Measurements from ENCODE around the gene PDSS2. TPM values are rescaled to one million over a fixed set of nuclear protein-coding genes. Genes with fewer than 3 reads are reported as not detected.

PDSS2 gene
- polyA plus RNA-seq, 4 donors: 6.5 to 14.8 (median 11.6) TPM

DNA sequence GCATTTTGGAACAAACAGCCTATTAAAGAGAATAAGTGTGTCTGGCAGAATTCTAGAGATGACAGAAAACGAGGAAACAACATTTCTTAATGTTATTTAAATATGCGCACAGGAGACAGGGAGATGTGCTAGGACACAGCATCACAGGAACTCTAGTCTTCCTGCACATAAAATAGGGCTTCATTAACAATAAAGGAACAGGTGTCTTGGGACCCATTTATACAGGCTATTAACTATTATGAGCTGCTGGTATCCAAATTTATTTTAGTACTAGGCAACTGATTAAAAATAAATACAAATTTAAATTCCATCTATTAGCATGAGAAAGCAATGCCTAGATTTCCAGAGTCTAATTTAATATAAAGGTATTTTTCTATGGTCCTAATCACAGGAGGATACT lies 102.3 kb downstream of the PDSS2 start:
- H3K27me3 ChIP-seq (ENCODE audit: control insufficient read depth in 3 of 3, insufficient read depth in 3 of 3, low read length in 3 of 3): no peaks in the 10 kb centered on the region
- H3K4me1 ChIP-seq (ENCODE audit: control insufficient read depth in 3 of 3, insufficient read depth in 2 of 3, low read depth in 1 of 3, low read length in 2 of 3): no peaks in the 10 kb centered on the region
- H3K9me3 ChIP-seq (ENCODE audit: control insufficient read depth in 2 of 2, insufficient read depth in 1 of 2, low read depth in 1 of 2, low read length in 1 of 2): peaks cover 0 to 3% of the 10 kb centered on the region in 2 donors
- 93 to 96% (median 94%) methylated on average over 2 of the region's 2 CpGs for WGBS, 3 donors
- H3K36me3 ChIP-seq (ENCODE audit: control insufficient read depth in 3 of 3, insufficient read depth in 2 of 3, low read depth in 1 of 3, low read length in 3 of 3): peaks cover 0 to 2% (median 0%) of the 10 kb centered on the region in 3 donors
- H3K27ac ChIP-seq (ENCODE audit: low read depth in 1 of 3, low read length in 2 of 3): no peak overlapping the region
- H3K4me3 ChIP-seq (ENCODE audit: low read depth in 1 of 3, low read length in 3 of 3): no peak overlapping the region
- DNase-seq: no peak
- no peak for FAIRE-seq

DNA sequence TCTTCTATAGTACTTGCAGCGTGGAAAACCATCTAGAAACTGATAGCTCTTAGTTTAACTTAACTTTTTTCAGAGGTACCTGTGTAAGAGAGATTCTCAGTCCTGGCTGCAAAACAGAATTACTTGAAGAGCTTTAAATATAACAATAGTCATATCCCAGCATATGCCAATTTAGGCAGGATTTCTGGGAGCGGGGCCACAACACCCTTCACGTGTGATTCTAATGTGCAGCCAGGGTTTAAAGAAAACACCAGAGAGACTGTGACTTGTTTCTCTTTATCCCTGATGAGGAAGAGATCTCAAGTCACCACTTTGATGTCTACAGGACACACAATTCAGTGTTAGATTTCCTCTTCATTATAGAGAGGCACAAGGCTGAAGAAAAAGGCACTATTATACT lies 103.7 kb downstream of the PDSS2 start:
- no peak for DNase-seq
- Histone ChIP-seq H3K4me1 (ENCODE audit: control insufficient read depth in 3 of 3, insufficient read depth in 2 of 3, low read depth in 1 of 3, low read length in 2 of 3) (no peaks in the 10 kb centered on the region), H3K27ac (ENCODE audit: low read depth in 1 of 3, low read length in 2 of 3) (no peak overlapping the region), H3K36me3 (ENCODE audit: control insufficient read depth in 3 of 3, insufficient read depth in 2 of 3, low read depth in 1 of 3, low read length in 3 of 3) (no peaks in the 10 kb centered on the region), H3K9me3 (ENCODE audit: control insufficient read depth in 2 of 2, insufficient read depth in 1 of 2, low read depth in 1 of 2, low read length in 1 of 2) (no peaks in the 10 kb centered on the region), H3K27me3 (ENCODE audit: control insufficient read depth in 3 of 3, insufficient read depth in 3 of 3, low read length in 3 of 3) (no peaks in the 10 kb centered on the region), H3K4me3 (ENCODE audit: low read depth in 1 of 3, low read length in 3 of 3) (no peak overlapping the region)
- no peak for FAIRE-seq
- WGBS, 3 donors: 92 to 100% (median 98%) methylated on average over 3 of the region's 3 CpGs

- H3K27ac ChIP-seq (ENCODE audit: low read depth in 1 of 3, low read length in 2 of 3): no peak overlapping the region
- WGBS, 3 donors: 73 to 82% (median 74%) methylated on average over 2 of the region's 2 CpGs
- DNase-seq: no peak
- no peaks in the 10 kb centered on the region for H3K9me3 ChIP-seq (ENCODE audit: control insufficient read depth in 2 of 2, insufficient read depth in 1 of 2, low read depth in 1 of 2, low read length in 1 of 2)
- no peaks in the 10 kb centered on the region for H3K4me1 ChIP-seq (ENCODE audit: control insufficient read depth in 3 of 3, insufficient read depth in 2 of 3, low read depth in 1 of 3, low read length in 2 of 3)
- no peak for FAIRE-seq
- H3K4me3 ChIP-seq (ENCODE audit: low read depth in 1 of 3, low read length in 3 of 3): no peak overlapping the region
- H3K27me3 ChIP-seq (ENCODE audit: control insufficient read depth in 3 of 3, insufficient read depth in 3 of 3, low read length in 3 of 3): no peaks in the 10 kb centered on the region
- H3K36me3 ChIP-seq (ENCODE audit: control insufficient read depth in 3 of 3, insufficient read depth in 2 of 3, low read depth in 1 of 3, low read length in 3 of 3): no peaks in the 10 kb centered on the region
Observed at GRCh38 chr6:107354451-107354850, 104.9 kb downstream of the PDSS2 start.

GRCh38 chr6:107353773-107354382 lies 105.5 kb downstream of the PDSS2 start:
- H3K4me1 ChIP-seq (ENCODE audit: control insufficient read depth in 3 of 3, insufficient read depth in 2 of 3, low read depth in 1 of 3, low read length in 2 of 3): no peaks in the 10 kb centered on the region
- no peaks in the 10 kb centered on the region for H3K9me3 ChIP-seq (ENCODE audit: control insufficient read depth in 2 of 2, insufficient read depth in 1 of 2, low read depth in 1 of 2, low read length in 1 of 2)
- 72 to 92% (median 82%) methylated on average over 1 of the region's 1 CpG for WGBS, 3 donors
- H3K36me3 ChIP-seq (ENCODE audit: control insufficient read depth in 3 of 3, insufficient read depth in 2 of 3, low read depth in 1 of 3, low read length in 3 of 3): no peaks in the 10 kb centered on the region
- H3K27ac ChIP-seq (ENCODE audit: low read depth in 1 of 3, low read length in 2 of 3): no peak overlapping the region
- peak; percentile 64 for FAIRE-seq
- H3K4me3 ChIP-seq (ENCODE audit: low read depth in 1 of 3, low read length in 3 of 3): no peak overlapping the region
- no peak for DNase-seq
- no peaks in the 10 kb centered on the region for H3K27me3 ChIP-seq (ENCODE audit: control insufficient read depth in 3 of 3, insufficient read depth in 3 of 3, low read length in 3 of 3)

DNA sequence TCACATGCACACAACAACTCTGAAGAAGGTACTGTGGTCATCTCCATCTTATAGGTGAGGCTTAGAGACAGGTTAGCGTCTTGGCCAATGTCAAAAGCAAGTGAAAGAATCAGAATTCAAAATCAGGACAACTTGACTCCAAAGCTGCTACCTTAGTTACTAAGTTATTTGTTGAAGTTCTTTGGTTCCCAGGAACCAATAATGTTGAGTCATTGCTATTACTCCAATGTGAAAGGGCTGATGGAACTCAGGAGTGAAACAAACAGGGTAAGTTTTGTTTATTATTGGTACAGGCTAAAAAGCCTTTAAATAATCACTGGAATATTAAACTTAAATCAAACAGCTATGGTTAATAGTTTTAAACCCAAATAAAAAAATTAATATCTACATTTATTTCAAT lies 111.1 kb downstream of the PDSS2 start:
- Histone ChIP-seq H3K4me1 (ENCODE audit: control insufficient read depth in 3 of 3, insufficient read depth in 2 of 3, low read depth in 1 of 3, low read length in 2 of 3) (no peaks in the 10 kb centered on the region), H3K36me3 (ENCODE audit: control insufficient read depth in 3 of 3, insufficient read depth in 2 of 3, low read depth in 1 of 3, low read length in 3 of 3) (no peaks in the 10 kb centered on the region), H3K27ac (ENCODE audit: low read depth in 1 of 3, low read length in 2 of 3) (no peak overlapping the region), H3K9me3 (ENCODE audit: control insufficient read depth in 2 of 2, insufficient read depth in 1 of 2, low read depth in 1 of 2, low read length in 1 of 2) (no peaks in the 10 kb centered on the region), H3K4me3 (ENCODE audit: low read depth in 1 of 3, low read length in 3 of 3) (no peak overlapping the region), H3K27me3 (ENCODE audit: control insufficient read depth in 3 of 3, insufficient read depth in 3 of 3, low read length in 3 of 3) (no peaks in the 10 kb centered on the region)
- DNase-seq: no peak
- WGBS, 3 donors: 94 to 97% (median 96%) methylated on average over 1 of the region's 1 CpG
- FAIRE-seq: no peak

GRCh38 chr6:107345393-107345792 lies 114.0 kb downstream of the PDSS2 start:
- FAIRE-seq (no peak), DNase-seq (no peak)
- H3K27me3 ChIP-seq (ENCODE audit: control insufficient read depth in 3 of 3, insufficient read depth in 3 of 3, low read length in 3 of 3): no peaks in the 10 kb centered on the region
- no peaks in the 10 kb centered on the region for H3K4me1 ChIP-seq (ENCODE audit: control insufficient read depth in 3 of 3, insufficient read depth in 2 of 3, low read depth in 1 of 3, low read length in 2 of 3)
- no peaks in the 10 kb centered on the region for H3K36me3 ChIP-seq (ENCODE audit: control insufficient read depth in 3 of 3, insufficient read depth in 2 of 3, low read depth in 1 of 3, low read length in 3 of 3)
- no peak overlapping the region for H3K4me3 ChIP-seq (ENCODE audit: low read depth in 1 of 3, low read length in 3 of 3)
- H3K9me3 ChIP-seq (ENCODE audit: control insufficient read depth in 2 of 2, insufficient read depth in 1 of 2, low read depth in 1 of 2, low read length in 1 of 2): no peaks in the 10 kb centered on the region
- H3K27ac ChIP-seq (ENCODE audit: low read depth in 1 of 3, low read length in 2 of 3): no peak overlapping the region

- Histone ChIP-seq H3K4me3 (ENCODE audit: low read depth in 1 of 3, low read length in 3 of 3) (no peak overlapping the region), H3K9me3 (ENCODE audit: control insufficient read depth in 2 of 2, insufficient read depth in 1 of 2, low read depth in 1 of 2, low read length in 1 of 2) (no peaks in the 10 kb centered on the region), H3K4me1 (ENCODE audit: control insufficient read depth in 3 of 3, insufficient read depth in 2 of 3, low read depth in 1 of 3, low read length in 2 of 3) (no peaks in the 10 kb centered on the region), H3K27ac (ENCODE audit: low read depth in 1 of 3, low read length in 2 of 3) (no peak overlapping the region), H3K27me3 (ENCODE audit: control insufficient read depth in 3 of 3, insufficient read depth in 3 of 3, low read length in 3 of 3) (no peaks in the 10 kb centered on the region), H3K36me3 (ENCODE audit: control insufficient read depth in 3 of 3, insufficient read depth in 2 of 3, low read depth in 1 of 3, low read length in 3 of 3) (no peaks in the 10 kb centered on the region)
- DNase-seq (no peak), FAIRE-seq (no peak)
- WGBS, 3 donors: 86 to 98% (median 88%) methylated on average over 2 of the region's 2 CpGs
Observed at GRCh38 chr6:107344981-107345380, 114.4 kb downstream of the PDSS2 start.

DNA sequence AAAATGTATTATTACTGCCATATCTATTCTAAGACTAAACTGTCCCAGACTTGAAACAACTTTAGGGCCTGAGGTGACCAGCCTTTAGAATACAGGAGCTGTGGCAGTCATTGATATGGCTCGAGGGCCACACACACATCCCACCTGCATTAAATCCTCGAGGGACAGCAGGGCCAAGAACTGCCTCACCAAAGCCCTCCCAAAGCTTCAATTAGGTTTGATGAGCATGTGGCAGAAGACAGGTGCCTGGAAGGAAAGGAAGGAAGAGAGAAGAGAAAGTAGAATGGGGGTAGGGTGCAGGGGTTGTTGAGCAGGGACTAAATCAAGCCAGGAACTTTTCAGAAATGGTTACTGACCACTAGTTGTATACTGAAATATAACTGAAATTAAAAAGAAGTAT lies 115.0 kb downstream of the PDSS2 start:
- no peaks in the 10 kb centered on the region for H3K9me3 ChIP-seq (ENCODE audit: control insufficient read depth in 2 of 2, insufficient read depth in 1 of 2, low read depth in 1 of 2, low read length in 1 of 2)
- H3K4me1 ChIP-seq (ENCODE audit: control insufficient read depth in 3 of 3, insufficient read depth in 2 of 3, low read depth in 1 of 3, low read length in 2 of 3): no peaks in the 10 kb centered on the region
- H3K4me3 ChIP-seq (ENCODE audit: low read depth in 1 of 3, low read length in 3 of 3): no peak overlapping the region
- no peaks in the 10 kb centered on the region for H3K36me3 ChIP-seq (ENCODE audit: control insufficient read depth in 3 of 3, insufficient read depth in 2 of 3, low read depth in 1 of 3, low read length in 3 of 3)
- no peaks in the 10 kb centered on the region for H3K27me3 ChIP-seq (ENCODE audit: control insufficient read depth in 3 of 3, insufficient read depth in 3 of 3, low read length in 3 of 3)
- 84 to 87% (median 87%) methylated on average over 2 of the region's 2 CpGs for WGBS, 3 donors
- FAIRE-seq (no peak), DNase-seq (no peak)
- H3K27ac ChIP-seq (ENCODE audit: low read depth in 1 of 3, low read length in 2 of 3): no peak overlapping the region

DNA sequence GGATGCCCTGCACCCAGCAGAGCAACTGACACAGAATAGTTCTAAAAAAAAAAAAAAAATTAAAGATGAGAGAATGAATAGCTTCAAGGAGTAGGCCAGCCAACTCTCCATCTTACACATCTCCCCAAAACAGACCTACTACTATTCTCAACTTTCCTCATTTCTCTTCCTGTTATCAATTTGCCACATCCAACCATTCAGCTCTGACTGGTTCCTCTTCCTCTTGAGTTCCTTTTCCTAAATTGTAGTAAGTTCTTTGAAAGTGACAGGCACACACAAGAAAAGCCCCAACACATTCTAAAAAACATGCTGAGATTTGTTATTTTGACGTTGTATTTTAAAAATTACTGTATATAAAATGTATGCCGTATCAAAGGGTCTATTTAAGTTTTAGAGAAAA lies 117.2 kb downstream of the PDSS2 start:
- Histone ChIP-seq H3K9me3 (ENCODE audit: control insufficient read depth in 2 of 2, insufficient read depth in 1 of 2, low read depth in 1 of 2, low read length in 1 of 2) (no peaks in the 10 kb centered on the region), H3K4me3 (ENCODE audit: low read depth in 1 of 3, low read length in 3 of 3) (no peak overlapping the region), H3K27me3 (ENCODE audit: control insufficient read depth in 3 of 3, insufficient read depth in 3 of 3, low read length in 3 of 3) (no peaks in the 10 kb centered on the region), H3K36me3 (ENCODE audit: control insufficient read depth in 3 of 3, insufficient read depth in 2 of 3, low read depth in 1 of 3, low read length in 3 of 3) (no peaks in the 10 kb centered on the region), H3K4me1 (ENCODE audit: control insufficient read depth in 3 of 3, insufficient read depth in 2 of 3, low read depth in 1 of 3, low read length in 2 of 3) (peaks cover 0 to 1% (median 0%) of the 10 kb centered on the region in 3 donors), H3K27ac (ENCODE audit: low read depth in 1 of 3, low read length in 2 of 3) (no peak overlapping the region)
- DNase-seq (no peak), FAIRE-seq (no peak)
- 92 to 97% (median 94%) methylated on average over 2 of the region's 2 CpGs for WGBS, 3 donors

Measured in small intestine (tissue), 7 donors.